C4-2B (cell line): Measurements from ENCODE around the gene RTN4R.

Source experiments
- H3K27ac ChIP-seq: fragments of 450-650 bp; 2 replicates; pipeline ENCODE4 v1.5.1; 2017
- CTCF ChIP-seq: fragments of 450-650 bp; conservative IDR thresholded peaks from 2 replicates; pipeline ENCODE4 v1.5.1; 2017; ENCODE audit warnings: mild to moderate bottlenecking
- ZFX ChIP-seq: fragments of 450-650 bp; IDR thresholded peaks from 2 replicates; pipeline ENCODE4 v1.6.1; 2017

The RTN4R gene

GRCh38 chr22:20302438-20303228 lies 34.5 kb upstream of the RTN4R start:
- TF ChIP-seq ZFX = no peak
- no peak for TF ChIP-seq CTCF
- H3K27ac ChIP-seq = no peak overlapping the region

GRCh38 chr22:20299746-20300136 lies 31.6 kb upstream of the RTN4R start:
- H3K27ac ChIP-seq = no peak overlapping the region; the same call in 1 of the 2 replicates
- no peak for TF ChIP-seq CTCF
- no peak for TF ChIP-seq ZFX

GRCh38 chr22:20298803-20299745 lies 31.0 kb upstream of the RTN4R start:
- TF ChIP-seq CTCF (no peak), ZFX (no peak)
- H3K27ac ChIP-seq = peak overlapping the region; percentile 29; the same call in 1 of the 2 replicates

- H3K27ac ChIP-seq = no peak overlapping the region
- TF ChIP-seq CTCF (no peak), ZFX (no peak)
Measured at GRCh38 chr22:20298110-20298802, 30.1 kb upstream of the RTN4R start.

GRCh38 chr22:20297414-20298109 lies 29.4 kb upstream of the RTN4R start:
- H3K27ac ChIP-seq = no peak overlapping the region
- TF ChIP-seq CTCF = no peak
- TF ChIP-seq ZFX = no peak

GRCh38 chr22:20296598-20296997 lies 28.5 kb upstream of the RTN4R start:
- TF ChIP-seq CTCF = no peak
- TF ChIP-seq ZFX = no peak
- no peak overlapping the region for H3K27ac ChIP-seq
